ENCODE data around the gene NBPF20.

DNA sequence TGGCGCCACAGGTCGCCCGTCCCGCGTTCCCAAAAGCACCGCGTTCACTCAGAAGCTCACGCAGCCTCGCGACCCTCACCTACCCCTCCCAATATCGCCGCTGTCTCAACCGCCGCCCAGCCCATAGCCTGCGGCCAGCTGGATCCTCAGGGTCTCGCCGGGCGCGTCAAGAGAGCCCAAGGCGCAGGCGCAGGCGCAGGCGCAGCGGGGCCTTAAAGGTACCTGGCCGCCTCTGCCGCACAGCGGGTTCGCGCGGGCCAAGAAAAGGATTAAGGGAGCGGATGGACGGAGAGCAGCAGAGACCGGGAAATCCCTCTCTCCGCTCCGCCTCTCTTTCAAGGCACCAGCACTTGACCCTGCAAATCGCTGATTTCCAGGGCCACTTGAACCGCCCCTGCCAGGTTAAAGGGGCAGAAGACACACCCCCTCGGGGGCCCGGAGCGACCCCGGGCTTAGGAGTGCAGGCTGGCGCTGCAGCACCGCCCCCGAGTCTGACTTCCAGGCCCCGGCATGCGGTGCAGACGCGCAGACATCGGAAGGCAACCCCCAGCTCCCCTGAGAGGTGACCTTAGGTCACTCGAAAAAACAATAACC is at the start of gene NBPF20:
- TF ChIP-seq POLR2A (IDR thresholded peaks at IDR 0.05; ENCODE audit: low read length): no peak
- no peak for TF ChIP-seq GATA1 (IDR thresholded peaks at IDR 0.05; ENCODE audit: low read depth, low read length)

All from erythroblast (primary cell).